Fibroblast of the aortic adventitia (primary cell): ENCODE data around the gene NSUN2. TPM values are rescaled to one million over a fixed set of nuclear protein-coding genes. Genes with fewer than 3 reads are reported as not detected.
"Not testable (repeated sequence)": the region's sequence is repeated elsewhere in the genome, so short reads cannot be mapped to it uniquely, and the experiment has no call there.

ENCODE experiments used
- DNase-seq: peaks from one replicate; pipeline ENCODE4 v3.0.0-alpha.2; 2010; ENCODE audit warnings: low read depth
- H3K4me3 ChIP-seq: 2 replicates; pipeline ENCODE4 v1.5.1; 2011; ENCODE audit warnings: low read depth, mild to moderate bottlenecking, control low read depth, low read length, moderate library complexity
- total RNA-seq: library from RNA; depleted of rRNA; stranded (reverse); fragments of >200 nt; gene quantifications from 2 replicates; pipeline ENCODE4 v1.2.3, GENCODE V29; 2012; ENCODE audit warnings: low replicate concordance
- TF ChIP-seq, protein P1 (sequence below): IDR thresholded peaks from 2 replicates; pipeline ENCODE4 v1.5.1; 2011; ENCODE audit warnings: mild to moderate bottlenecking, low read length, control low read depth, inconsistent platforms; ENCODE audit not compliant: insufficient read depth

The NSUN2 gene
- total RNA-seq, 1 donor, result 29.0 TPM

DNA sequence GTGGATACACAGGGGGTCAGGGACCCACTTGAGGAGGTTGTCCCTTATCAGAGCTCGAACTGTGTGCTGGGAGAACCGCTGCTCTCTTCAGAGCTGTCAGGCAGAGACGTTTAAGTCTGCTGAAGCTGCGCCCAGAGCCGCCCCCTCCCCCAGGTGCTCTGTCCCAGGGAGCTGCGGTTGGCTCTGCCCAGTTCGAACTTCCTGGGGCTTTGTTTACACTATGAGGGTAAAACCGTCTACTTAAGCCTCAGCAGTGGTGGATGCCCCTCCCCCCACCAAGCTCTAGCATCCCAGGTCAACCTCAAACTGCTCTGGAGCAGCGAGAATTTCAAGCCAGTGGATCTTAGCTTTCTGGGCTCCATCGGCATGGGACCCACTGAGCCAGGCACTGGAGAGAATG, 16.3 kb upstream of the NSUN2 start:
- H3K4me3 ChIP-seq, result no peak overlapping the region
- TF ChIP-seq, protein P1, sequence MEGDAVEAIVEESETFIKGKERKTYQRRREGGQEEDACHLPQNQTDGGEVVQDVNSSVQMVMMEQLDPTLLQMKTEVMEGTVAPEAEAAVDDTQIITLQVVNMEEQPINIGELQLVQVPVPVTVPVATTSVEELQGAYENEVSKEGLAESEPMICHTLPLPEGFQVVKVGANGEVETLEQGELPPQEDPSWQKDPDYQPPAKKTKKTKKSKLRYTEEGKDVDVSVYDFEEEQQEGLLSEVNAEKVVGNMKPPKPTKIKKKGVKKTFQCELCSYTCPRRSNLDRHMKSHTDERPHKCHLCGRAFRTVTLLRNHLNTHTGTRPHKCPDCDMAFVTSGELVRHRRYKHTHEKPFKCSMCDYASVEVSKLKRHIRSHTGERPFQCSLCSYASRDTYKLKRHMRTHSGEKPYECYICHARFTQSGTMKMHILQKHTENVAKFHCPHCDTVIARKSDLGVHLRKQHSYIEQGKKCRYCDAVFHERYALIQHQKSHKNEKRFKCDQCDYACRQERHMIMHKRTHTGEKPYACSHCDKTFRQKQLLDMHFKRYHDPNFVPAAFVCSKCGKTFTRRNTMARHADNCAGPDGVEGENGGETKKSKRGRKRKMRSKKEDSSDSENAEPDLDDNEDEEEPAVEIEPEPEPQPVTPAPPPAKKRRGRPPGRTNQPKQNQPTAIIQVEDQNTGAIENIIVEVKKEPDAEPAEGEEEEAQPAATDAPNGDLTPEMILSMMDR, result no peak
- DNase-seq, result no peak

DNA sequence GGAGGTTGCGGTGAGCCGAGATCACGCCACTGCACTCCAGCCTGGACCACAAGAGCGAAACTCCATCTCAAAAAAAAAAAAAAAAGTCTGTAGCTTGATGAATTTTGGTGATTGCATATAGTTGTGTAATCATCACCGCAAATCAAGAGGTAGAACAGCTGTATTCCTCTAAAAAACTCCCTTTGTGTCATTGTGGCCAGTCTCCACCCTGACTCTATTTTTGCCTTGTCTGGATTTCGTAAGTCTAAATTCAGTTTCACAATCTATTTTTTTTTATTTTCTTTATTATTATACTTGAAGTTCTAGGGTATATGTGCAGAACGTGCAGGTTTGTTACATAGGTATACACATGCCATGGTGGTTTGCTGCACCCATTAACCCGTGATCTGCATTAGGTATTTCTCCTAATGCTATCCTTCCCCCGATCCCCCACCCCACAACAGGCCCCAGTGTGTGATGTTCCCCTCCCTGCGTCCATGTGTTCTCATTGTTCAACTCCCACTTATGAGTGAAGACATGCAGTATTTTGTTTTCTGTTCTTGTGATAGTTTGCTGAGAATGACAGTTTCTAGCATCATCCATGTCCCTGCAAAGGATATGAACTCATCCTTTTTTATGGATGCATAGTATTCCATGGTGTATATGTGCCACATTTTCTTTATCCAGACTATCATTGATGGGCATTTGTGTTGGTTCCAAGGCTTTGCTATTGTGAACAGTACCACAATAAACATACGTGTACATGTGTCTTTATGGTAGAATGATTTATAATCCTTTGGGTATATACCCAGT, 12.9 kb upstream of the NSUN2 start:
- DNase-seq, result peak; percentile 58
- H3K4me3 ChIP-seq, result not testable (repeated sequence)

DNA sequence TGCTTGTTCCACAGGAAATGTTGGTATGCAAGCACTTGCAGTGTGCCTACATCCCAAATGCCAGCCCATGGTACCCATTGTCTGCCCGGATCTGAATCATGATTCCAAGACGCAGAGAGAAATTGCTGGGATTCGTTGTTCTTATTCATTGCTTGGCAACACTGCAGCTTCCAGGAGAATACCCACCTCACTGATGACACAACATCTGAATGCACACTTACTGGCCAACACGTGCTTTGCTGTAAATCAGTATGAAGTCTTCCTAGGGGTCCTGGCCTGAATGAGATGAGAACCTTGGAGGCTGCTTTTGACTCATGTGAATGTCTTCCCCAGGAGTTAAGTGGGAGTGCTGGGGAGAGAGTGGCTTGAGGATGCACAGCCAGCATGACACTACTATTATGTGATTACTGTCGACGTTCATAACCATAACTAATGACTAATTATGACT, 12.0 kb upstream of the NSUN2 start:
- H3K4me3 ChIP-seq, result no peak overlapping the region
- TF ChIP-seq, protein P1, result no peak
- DNase-seq, result no peak

DNA sequence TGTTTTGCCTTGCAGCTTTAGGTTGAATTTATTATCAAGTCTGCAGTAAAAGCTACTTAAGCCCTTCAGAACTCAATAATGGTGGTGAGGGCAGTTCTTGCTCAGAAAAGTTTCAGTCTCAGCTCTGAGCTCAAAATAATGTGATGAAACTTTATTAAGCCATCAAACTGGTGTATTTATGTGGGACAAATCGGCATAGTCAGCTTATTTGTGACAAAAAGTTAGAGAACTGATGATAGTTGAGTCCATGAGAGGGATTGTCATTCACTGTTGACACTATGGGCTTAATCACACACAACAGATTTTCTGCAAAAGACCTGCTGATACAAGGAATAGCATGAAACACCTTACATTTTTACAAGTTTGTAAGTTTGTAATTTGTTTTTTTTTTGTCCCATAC, 9.8 kb upstream of the NSUN2 start:
- DNase-seq, result no peak
- TF ChIP-seq, protein P1, result no peak
- H3K4me3 ChIP-seq, result no peak overlapping the region

DNA sequence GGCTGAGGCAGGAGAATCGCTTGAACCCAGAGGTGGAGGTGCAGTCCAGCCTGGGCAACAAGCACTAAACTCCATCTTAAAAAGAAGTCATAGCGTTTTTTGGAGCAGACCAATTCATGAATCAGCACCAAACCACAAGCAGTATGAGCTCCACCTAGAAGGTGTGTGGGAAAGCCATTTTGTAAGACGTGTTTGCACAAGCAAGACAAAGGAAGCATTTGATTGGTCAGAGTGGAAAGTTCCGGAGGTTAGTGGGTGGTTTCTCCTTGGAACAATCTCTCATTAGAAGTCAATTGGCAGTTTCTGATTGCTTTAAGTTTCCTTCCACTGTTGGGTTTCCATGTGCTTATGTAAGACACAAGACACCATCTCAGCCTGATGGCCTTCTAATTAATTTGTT, 5.4 kb upstream of the NSUN2 start:
- TF ChIP-seq, protein P1, result no peak
- peak; percentile 7 for DNase-seq
- H3K4me3 ChIP-seq, result no peak overlapping the region

DNA sequence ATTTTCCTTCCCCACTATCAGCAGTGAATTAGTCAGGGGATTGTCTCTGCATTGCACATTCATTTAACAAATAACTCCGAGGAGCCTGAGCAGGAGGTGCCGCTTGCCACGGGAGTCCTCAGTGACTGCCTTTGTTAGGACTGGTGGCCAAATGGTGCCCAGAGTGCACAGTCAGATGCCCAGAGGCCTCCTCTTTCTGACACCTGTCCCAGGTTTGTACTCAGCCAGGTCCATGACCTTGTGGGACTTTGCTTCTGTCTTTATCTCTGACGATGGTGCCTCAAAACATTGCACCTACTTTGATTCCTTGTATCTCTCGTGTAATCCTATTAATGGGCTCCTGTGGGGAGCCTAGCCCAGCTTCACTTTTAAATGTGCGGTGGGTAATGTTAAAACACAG, 4.7 kb upstream of the NSUN2 start:
- no peak overlapping the region for H3K4me3 ChIP-seq
- TF ChIP-seq, protein P1, result no peak
- DNase-seq, result no peak

DNA sequence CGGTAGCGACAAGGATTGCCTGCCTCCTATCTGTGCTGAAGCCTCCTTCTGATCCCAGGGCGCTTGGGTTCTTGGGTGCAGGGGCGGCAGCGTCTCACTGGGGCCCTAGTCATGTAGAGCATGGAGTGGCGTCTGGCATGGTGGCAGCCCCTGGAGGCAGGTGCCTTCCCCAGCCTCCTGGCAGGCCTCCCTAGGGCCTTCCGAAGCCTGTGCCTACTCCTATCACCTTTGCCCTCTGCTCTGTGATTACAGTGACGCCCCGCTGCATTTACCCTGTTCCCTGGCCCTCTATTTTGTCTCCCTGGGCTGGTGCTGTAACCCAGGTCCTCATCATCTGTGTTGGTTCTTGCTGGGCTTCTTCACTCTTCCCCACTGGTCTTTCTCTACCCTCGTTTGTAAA, 4.2 kb upstream of the NSUN2 start:
- TF ChIP-seq, protein P1, result no peak
- DNase-seq, result no peak
- no peak overlapping the region for H3K4me3 ChIP-seq
